ENCODE measurements around the gene C19orf85.

GRCh38 chr19:55483706-55484592 lies 19.4 kb upstream of the C19orf85 start:
- TF ChIP-seq TEAD4 (IDR thresholded peaks at IDR 0.05; ENCODE audit: borderline replicate concordance, insufficient read depth) = no peak
- TF ChIP-seq USF2 (IDR thresholded peaks at IDR 0.05; ENCODE audit: borderline replicate concordance, low read depth, low read length) = no peak
- TF ChIP-seq FOSL2 (IDR thresholded peaks at IDR 0.05; ENCODE audit: borderline replicate concordance, low read depth) = no peak
- no peak for TF ChIP-seq EP300 (IDR thresholded peaks at IDR 0.05; ENCODE audit: borderline replicate concordance in 1 of 2, low read depth in 1 of 2, low read length in 1 of 2)
- TF ChIP-seq CTCF (IDR thresholded peaks at IDR 0.05) = no peak
- no peak for TF ChIP-seq TAF1 (IDR thresholded peaks at IDR 0.05; ENCODE audit: borderline replicate concordance, low read depth, low read length)
- TF ChIP-seq, protein P1, sequence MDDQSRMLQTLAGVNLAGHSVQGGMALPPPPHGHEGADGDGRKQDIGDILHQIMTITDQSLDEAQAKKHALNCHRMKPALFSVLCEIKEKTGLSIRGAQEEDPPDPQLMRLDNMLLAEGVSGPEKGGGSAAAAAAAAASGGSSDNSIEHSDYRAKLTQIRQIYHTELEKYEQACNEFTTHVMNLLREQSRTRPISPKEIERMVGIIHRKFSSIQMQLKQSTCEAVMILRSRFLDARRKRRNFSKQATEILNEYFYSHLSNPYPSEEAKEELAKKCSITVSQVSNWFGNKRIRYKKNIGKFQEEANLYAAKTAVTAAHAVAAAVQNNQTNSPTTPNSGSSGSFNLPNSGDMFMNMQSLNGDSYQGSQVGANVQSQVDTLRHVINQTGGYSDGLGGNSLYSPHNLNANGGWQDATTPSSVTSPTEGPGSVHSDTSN (IDR thresholded peaks at IDR 0.05) = no peak
- TF ChIP-seq RAD21 (IDR thresholded peaks at IDR 0.05; ENCODE audit: low read length) = no peak
- no peak for TF ChIP-seq NFIC (IDR thresholded peaks at IDR 0.05; ENCODE audit: borderline replicate concordance)

Measured in SK-N-SH (cell line).